ENCODE data around the gene LIME1. TPM values are rescaled to one million over a fixed set of nuclear protein-coding genes. Genes with fewer than 3 reads are reported as not detected.
A peak's percentile ranks its signal among the peaks of the same experiment; 100 is the strongest.

The LIME1 gene
- total and polyA plus RNA-seq, 9 of the 15 experiments (the other 6 are each of a cell fraction or from before 2014, with no cell fraction given), result 0.11 to 17.1 (median 2.8) TPM; not detected in 2

- TF ChIP-seq CBFA2T3 (IDR thresholded peaks at IDR 0.05), result no peak
- TF ChIP-seq TSC22D4 (tag; IDR thresholded peaks at IDR 0.05), result no peak
- TF ChIP-seq ZFX (CRISPR knock-in tag; IDR thresholded peaks at IDR 0.05), result no peak
- 0 out of 2 replicates have a peak, but pooled peaks have one; percentile 71 for TF ChIP-seq IRF2 (CRISPR knock-in tag; IDR thresholded peaks at IDR 0.05)
- TF ChIP-seq UBTF (IDR thresholded peaks at IDR 0.05; ENCODE audit: borderline replicate concordance in 1 of 2, low read depth in 2 of 2, low read length in 2 of 2), result no peak
- TF ChIP-seq POLR2AphosphoS5 (IDR thresholded peaks at IDR 0.05; ENCODE audit: control insufficient read depth, insufficient read depth, low read depth, low read length), result no peak
- no peak for TF ChIP-seq MTA1 (IDR thresholded peaks at IDR 0.05; ENCODE audit: borderline replicate concordance)
- no peak for TF ChIP-seq TCF3 (CRISPR knock-in tag; IDR thresholded peaks at IDR 0.05)
- TF ChIP-seq ZNF280A (IDR thresholded peaks at IDR 0.05; ENCODE audit: low read depth, partially characterized antibody), result no peak
- TF ChIP-seq ATF4 (CRISPR knock-in tag; IDR thresholded peaks at IDR 0.05), result no peak
- no peak for TF ChIP-seq MECOM (CRISPR knock-in tag; IDR thresholded peaks at IDR 0.05)
- no peak for TF ChIP-seq CSDE1 (IDR thresholded peaks at IDR 0.05)
- TF ChIP-seq PHB2 (IDR thresholded peaks at IDR 0.05; ENCODE audit: low read depth), result no peak
- TF ChIP-seq NFRKB (IDR thresholded peaks at IDR 0.05; ENCODE audit: low read depth), result no peak
- TF ChIP-seq ZNF583 (CRISPR knock-in tag; IDR thresholded peaks at IDR 0.05), result no peak
- no peak for TF ChIP-seq ZNF224 (CRISPR knock-in tag; IDR thresholded peaks at IDR 0.05)
- TF ChIP-seq ZNF133 (CRISPR knock-in tag; IDR thresholded peaks at IDR 0.05), result no peak
- TF ChIP-seq NCOA6 (IDR thresholded peaks at IDR 0.05), result no peak
- TF ChIP-seq ZNF311 (CRISPR knock-in tag; IDR thresholded peaks at IDR 0.05), result no peak
- TF ChIP-seq NR2C1 (IDR thresholded peaks at IDR 0.05), result peak; percentile 44; the same call in 1 of the 2 replicates
- TF ChIP-seq NR2C1 (tag; IDR thresholded peaks at IDR 0.05), result peak; percentile 48
- no peak for TF ChIP-seq ZNF436 (CRISPR knock-in tag; IDR thresholded peaks at IDR 0.05)
- 0 out of 2 replicates have a peak, but pooled peaks have one; percentile 44 for TF ChIP-seq ZNF124 (CRISPR knock-in tag; IDR thresholded peaks at IDR 0.05)
- no peak for TF ChIP-seq ZBTB33 (CRISPR knock-in tag; IDR thresholded peaks at IDR 0.05)
- no peak for TF ChIP-seq ZNF444 (CRISPR knock-in tag; IDR thresholded peaks at IDR 0.05)
Measured at GRCh38 chr20:63706852-63707557, 29.5 kb upstream of the LIME1 start (continued).
